NCI-H2081 treated with DMSO at 0.1 percent for 48 hours (cell line): Measurements from ENCODE around the gene WEE2.
"Not testable (repeated sequence)": the region's sequence is repeated elsewhere in the genome, so short reads cannot be mapped to it uniquely, and the experiment has no call there.

Experiments used
- DNase-seq: peaks from one replicate; lab custom pipeline; 2025; lab: John Stamatoyannopoulos, UW

WEE2 gene

DNA sequence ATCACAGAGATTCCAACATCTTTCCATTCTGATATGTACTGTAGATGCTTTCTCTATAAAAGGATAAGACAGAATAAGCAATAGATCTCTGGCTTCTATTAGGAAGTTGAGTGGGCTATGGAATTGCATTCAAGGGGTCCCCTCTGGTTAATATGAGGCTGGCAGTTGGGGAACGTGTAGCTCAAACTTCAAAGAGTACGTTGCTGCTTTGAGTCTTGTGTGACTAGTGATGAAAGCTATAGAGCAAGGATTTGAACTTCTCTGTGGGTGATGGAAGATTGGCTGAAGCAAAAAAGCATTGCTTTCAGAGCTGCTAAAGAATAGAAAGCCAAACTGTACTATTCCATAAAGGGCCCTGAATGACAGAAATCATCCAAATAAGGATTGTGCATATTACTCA, 6.4 kb downstream of the WEE2 start:
- DNase-seq, result no peak

DNA sequence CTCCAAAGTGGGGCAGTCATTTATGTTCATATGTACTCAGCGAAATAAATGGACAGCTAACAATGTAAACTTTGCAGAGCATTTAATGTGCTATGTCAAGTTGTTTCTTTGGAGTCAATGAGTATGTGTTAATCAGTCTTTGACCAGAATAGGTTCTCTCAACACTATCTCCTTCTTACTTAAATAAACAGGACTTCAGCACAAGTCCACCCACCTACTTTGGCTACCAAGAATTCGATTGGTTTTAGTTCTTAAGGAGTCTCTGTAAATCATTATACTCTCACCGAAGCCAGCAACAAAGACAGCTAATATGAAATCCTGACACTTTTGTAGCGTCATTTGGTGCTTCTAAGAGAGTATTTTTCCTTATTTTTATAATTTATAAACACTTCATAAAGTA, 6.9 kb downstream of the WEE2 start:
- no peak for DNase-seq

DNA sequence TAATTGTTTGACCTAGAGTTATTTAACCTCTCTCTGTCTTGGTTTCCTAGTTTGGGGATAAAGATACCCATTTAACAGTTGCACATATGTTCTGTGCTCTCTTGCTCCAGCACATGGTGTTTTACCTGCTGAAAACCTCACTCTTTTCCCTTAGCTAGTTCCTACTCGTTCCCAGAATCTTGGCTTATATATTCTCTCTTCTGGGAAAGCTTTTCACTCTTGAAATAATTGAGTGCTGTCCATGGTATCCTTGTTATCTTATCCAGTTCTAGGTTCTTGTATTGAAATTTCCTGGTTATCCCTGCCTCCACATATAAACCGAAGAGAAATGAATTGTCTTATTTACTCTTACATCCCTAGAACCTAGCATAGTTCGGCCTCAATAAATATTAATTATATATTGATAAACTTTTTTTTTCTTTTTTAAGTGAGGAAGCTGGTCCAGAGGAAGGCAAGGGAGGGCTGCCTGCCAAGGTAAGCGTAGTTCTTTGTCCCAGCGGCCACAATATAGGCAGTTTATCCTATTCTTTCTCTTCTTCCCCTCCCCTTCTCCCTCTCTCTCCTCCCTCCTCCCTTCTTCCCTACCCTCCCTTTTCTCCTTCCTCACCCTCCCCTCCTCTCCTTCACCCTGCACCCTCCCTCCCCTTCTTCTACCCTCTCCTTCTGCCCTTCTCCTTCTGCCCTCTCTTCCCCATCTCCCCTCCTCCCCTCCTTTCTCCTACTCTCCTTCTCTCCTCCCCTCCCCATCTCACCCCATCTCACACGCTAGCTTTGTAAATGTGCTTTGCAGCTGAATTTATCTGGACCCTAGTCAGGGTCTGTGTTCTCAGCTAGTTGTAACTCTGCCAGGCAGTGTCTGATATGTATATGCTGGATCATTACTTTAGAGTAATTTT, 7.9 kb downstream of the WEE2 start:
- no peak for DNase-seq

DNA sequence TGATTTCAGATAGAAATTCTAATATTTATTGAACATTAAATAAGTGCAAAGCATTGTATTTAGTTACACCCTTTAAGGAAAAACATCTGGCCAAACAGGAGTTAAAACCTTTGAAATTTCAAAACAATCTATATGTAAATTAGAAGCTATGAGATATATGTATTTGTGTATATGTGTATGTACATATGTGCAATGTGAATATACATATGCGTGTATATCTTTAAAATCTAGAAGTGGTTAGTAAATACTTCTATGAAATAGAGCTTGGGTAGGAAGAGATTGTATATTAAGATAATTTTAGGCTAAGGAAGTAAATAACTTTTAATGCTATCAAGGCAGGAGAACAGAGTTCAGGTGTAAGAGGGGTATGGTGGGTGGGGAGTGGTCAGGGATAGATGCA, 9.3 kb downstream of the WEE2 start:
- no peak for DNase-seq

DNA sequence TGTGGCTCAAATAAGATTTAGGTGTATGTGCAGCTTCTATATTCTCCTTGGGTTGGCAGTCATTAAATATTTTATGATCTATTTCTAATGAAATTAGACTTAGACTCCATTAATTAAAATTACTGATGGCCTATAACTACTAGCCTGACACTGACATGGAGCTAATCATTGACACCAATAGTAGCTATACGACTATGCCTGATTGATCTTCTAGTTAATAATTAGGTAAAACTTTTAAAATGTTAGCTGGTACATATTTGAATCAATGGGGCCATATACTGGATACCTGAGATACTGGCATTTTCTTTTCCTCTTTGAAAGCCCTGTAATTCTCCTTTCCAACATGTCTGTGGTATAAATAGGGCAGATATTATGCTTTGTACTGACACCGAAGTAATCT, 14.4 kb downstream of the WEE2 start:
- no peak for DNase-seq

DNA sequence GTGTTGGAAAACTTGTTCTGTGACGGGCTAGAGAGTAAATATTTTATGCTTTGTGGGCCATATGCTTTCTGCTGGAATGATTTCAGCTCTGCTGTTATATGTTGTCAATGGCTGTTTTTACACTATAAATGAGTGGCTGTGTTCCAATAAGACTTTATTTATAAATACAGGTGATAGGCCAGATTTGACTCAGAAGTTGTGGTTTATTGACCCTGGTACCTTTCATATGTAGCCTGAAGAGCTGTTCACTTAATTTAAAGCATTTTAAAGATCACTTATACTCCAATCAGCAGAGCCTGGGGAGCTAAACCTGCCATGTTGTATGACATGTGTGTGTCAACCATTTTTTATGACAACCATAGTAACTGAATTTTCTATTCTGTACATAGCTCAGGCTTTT, 20.9 kb downstream of the WEE2 start:
- DNase-seq, result no peak

DNA sequence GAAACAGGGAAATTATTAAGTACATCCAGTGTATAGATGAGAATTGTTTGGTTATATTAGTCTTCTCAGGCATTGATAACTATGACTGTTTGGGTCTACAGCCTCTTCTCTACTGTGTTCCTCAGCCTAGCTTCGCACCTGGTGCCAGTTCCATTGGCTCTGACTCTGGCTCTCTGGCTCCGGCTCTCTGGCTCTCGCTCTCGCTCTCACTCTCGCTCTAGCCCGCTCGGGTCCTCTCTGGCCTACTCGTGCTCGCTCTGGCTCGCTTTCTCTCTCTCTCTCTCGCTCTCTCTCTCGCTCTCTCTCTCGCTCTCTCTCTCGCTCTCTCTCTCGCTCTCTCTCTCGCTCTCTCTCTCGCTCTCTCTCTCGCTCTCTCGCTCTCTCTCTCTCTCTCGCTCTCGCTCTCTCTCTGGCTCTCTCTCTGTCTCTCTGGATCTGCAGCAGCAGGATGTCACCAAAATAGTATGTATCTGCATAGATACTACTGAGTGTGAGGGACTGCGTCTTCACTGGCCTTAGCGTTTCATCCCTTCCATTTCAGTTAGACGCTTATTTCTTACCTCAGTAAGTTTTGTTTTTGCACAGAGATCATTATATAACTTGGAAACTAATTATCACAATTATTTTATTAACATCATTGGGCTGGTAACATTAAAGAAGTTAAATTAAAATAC, 23.5 kb downstream of the WEE2 start:
- no peak for DNase-seq

DNA sequence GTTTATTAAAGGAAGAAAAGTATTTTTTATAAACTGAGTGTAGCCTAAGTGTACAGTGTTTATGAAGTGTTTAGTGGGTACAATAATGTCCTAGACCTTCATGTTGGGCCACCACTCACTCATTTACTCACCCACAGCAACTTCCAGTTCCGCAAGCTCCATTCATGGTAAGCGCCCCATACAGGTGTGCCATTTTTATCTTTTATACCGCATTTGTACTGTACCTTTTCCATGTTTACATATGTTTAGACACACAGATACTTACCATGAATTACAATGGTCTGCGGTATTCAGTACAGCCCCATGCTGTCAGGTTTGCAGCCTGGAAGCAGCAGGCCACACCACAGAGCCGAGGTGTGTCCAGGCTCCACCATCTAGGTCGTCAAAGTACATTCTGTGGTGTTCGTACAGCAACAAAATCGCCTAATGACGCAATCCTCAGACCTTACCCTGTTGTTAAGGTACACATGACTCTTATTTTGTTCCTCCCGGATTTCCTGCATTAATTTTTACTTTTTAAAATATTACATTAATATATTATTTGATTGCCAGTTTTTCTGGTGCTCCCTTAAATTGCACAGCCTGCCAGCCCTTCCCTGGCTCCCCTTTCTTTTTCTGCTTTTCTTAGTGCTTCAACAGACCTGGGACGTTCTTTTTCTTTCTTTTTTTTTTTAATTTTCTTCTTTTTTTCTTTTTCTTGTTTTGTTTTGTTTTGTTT, 29.1 kb downstream of the WEE2 start:
- no peak for DNase-seq

DNA sequence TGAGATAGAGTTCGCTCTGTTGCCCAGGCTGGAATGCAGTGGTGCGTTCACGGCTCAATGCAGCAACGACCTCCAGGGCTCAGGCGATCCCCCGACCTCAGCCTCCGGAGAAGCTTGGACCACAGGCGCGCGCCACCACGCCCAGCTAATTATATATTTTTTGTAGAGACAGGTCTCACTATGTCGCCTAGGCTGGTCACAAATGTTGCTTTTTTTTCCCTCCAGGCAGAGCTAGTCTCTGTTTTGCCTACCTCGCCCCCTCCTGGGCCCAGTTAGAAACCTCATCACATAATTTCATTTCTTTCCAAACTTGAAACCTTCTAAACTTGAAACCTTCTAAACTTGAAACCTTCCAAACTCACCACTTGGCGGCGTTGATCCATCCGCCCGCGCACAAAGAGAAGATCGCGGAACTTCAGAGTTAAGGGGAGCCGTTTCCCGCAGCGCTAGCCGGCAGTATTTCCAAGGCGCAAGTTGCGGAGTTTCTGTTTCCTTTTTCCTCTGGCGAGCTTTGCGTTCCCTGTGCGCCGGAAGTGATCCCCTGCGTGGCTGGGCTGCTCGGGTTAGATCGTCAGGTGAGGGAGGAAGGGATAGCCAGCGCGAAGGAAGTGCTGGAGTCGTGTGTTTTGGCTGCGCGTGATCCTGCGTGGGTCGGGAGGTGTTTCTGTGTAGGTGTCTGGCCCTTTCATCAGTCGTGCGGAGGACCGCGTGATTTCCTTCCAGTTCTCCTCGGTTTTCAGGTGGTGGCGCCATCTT, 29.9 kb downstream of the WEE2 start, which contains the start of gene SSBP1:
TSS of gene SSBP1 (plus strand) at position 523 of the 756 bp plus-strand sequence. CDS start 809 bp downstream, outside the sequence.
- DNase-seq, result peak; percentile 93

DNA sequence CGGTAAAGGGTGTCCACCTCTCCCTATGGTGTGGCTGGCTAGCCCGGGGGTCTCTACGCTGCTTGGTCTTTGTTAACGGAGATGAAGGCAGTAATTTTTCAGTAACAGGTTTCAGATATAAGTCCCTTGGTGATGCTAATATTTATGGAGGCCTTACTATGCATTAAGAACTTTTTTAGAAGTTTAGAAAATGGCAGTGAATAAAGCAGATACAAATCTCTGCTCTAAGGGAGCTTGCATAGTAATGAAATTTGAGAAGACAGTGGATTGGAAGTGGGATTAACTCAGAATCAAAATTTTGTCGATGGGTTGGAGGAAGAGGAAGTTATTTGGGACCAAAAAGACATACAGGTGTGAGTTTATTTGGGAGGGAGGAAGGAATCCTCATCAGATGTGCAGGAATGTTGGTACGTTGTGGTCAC, 30.4 kb downstream of the WEE2 start:
- DNase-seq, result no peak

DNA sequence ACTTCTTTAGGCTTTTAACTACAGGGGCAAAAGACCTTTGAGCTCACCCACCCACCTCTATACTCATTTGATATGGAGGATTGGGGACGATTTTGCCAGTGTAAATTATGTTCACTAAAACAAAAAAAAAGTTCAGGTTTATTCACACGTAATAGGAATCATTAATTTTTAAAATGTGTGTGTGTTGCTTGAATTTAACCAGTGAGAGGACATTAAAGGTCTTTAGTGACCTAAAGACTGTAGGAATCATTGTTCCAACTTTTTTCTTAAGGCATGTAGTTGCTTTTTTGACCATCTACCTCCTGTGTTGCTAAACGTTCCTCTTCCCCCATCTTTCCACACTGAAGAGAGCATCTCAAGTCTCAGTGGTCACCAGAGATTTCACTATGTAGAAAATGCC, 31.1 kb downstream of the WEE2 start:
- no peak for DNase-seq

DNA sequence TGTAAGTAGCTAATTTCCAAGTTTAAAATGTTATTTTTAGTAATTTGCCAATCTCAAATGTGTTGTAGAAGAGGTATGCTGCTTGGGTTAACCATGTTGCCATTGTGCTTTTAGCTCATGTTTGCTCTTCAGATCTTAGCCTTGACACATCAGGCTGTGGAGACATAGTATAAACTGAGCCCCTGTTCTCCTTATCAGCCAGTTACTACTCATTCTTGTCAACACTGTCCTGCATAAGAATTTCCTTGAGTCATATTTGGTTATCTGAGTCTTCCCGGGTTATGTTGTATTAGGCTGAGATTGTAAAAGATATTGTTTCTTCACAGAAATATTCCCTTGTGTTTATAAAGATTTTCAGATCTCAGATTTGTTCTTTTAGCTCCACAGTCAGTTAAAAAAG, 34.1 kb downstream of the WEE2 start:
- no peak for DNase-seq

DNA sequence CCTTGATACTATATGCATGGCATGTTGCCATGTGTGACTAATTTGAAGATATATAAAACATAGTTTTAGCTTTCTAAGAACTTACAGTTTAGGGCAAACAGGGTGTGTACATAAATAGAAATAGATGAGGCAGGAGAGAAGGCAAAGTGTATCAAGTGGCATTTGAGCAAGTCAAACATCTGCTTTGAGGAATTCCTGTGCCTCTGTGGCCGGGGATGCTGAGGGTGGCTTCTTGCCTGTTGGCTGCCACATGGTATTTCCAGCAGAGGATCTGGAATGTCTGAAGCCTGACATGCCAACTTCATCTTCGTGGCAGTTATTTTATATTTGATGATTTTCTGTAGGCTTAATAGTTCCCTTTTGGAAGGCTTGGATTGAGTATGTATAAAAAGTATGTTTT, 36.0 kb downstream of the WEE2 start:
- no peak for DNase-seq

DNA sequence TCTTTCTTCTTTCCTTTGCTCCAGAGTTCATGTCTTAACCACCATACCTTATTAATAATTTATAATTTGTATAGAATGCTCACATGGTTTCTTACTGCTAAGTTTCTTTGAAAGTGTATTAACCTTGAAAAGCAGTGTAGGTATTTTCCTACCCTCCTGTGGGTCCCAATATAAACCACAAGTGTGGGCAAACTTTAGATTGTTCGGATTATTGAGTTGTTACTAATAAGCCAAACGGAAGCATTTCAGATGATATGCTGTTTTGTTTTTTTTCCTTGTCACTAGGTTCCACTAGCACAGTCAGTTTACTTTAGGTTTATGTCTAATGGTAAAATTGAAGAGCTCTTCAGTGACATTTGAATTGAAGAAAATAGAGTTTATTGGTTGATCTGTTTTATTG, 40.2 kb downstream of the WEE2 start:
- DNase-seq, result no peak

DNA sequence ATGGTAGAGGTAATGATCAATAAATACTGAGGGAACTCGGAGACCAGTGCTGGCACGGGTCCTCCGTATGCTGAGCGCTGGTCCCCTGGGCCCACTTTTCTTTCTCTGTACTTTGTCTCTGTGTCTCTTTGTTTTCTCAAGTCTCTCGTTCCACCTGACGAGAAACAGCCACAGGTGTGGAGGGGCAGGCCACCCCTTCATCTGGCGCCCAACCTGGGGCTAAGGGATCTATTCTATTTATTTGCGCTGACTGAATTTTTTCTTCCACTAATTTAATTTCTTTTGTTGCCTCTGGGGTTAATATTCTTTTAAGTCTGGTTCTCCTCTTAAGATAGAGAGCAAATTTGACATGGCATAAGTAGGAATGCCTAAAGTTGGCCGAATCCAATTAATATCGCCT, 43.8 kb downstream of the WEE2 start:
- DNase-seq, result not testable (repeated sequence)

DNA sequence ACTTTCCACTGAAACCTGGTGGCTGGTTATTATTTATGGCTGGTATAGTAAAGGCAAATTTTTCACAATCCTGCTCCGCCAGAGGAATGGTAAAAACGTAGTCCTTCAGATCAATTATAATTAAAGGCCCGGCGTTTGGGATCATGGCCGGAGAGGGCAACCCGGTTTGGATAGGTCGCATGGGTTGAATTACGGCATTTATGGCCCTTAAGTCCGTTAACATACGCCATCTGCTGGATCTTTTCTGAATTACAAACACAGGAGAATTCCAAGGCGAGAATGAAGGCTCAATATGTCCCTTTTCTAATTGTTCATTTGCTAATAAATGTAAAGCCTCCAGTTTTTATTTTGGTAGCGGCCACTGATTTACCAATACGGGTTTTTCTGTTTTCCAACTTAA, 44.5 kb downstream of the WEE2 start:
- no peak for DNase-seq

DNA sequence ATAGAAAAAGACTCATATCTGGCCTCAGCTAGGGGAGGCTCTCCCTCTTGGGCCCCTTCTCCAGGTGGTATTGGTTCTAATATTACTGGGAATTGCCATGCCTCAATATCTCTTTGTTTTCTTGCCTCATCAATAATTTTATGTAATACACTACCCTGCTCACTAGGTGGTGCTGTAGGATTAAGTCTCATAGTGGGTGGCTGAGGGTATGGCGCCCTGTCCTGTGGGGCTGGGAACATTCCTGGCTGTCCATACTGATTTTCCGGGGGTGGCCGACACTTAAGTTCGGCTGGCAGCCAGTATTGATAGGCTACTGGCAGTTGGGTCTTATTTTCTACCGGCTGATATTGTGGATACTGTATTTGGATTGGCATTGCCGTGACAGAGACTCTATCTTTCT, 46.8 kb downstream of the WEE2 start:
- DNase-seq, result no peak

DNA sequence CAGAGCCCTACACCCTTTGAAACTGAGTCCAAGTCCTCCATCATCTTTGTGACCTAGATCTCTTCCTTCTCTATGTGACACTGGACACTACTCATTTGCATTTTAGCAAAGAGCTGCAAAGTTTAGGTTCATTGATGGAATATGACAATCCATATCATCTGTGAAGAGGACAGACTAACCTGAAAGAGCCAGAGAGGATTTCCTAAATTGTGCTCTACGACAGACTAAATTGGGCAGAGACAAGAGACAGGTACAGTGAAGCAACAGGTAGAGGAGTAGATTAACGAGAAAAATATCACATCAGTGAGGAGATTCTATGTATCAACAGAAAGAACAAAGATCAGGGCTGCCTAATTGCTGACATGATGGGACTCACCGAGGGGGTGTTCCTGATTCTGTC, 55.6 kb downstream of the WEE2 start, which contains the start of gene TAS2R3:
TSS of gene TAS2R3 (plus strand) at position 301 of the 400 bp plus-strand sequence. CDS start at position 363, 62 bp downstream.
- no peak for DNase-seq

DNA sequence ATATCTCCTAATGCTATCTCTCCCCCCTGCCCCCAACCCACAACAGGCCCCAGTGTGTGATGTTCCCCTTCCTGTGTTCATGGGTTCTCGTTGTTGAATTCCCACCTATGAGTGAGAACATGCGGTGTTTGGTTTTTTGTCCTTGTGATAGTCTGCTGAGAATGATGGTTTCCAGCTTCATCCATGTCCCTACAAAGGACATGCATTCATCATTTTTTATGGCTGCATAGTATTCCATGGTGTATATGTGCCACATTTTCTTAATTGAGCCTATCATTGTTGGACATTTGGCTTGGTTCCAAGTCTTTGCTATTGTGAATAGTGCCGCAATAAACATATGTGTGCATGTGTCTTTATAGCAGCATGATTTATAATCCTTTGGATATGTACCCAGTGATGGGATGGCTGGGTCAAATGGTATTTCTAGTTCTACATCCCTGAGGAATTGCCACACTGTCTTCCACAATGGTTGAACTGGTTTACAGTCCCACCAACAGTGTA, 62.0 kb downstream of the WEE2 start:
- not testable (repeated sequence) for DNase-seq

DNA sequence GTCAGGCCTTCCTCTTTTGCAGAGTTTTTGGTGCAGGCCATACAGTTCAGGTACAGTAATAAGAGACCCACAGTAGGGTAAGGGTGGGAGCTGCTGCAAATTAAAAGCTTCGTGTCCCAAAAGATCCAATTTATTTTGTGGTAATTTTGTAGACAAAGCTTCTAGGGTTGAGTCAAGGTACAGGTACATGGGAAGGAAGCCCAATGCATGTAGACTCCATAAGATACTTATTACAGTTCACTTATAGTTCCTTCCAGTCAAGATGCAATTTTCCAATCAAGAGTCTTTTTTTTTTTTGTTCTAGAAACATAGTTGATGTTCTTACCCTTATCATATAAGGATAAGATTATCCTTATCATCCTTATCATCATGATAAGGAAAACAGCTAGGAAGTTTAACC, 68.2 kb downstream of the WEE2 start, which contains the start of gene TAS2R4:
TSS of gene TAS2R4 (plus strand) at position 301 of the 400 bp plus-strand sequence. CDS start 1,815 bp downstream, outside the sequence.
- no peak for DNase-seq
